ENCODE measurements around the gene RGS6.

Gene RGS6

DNA sequence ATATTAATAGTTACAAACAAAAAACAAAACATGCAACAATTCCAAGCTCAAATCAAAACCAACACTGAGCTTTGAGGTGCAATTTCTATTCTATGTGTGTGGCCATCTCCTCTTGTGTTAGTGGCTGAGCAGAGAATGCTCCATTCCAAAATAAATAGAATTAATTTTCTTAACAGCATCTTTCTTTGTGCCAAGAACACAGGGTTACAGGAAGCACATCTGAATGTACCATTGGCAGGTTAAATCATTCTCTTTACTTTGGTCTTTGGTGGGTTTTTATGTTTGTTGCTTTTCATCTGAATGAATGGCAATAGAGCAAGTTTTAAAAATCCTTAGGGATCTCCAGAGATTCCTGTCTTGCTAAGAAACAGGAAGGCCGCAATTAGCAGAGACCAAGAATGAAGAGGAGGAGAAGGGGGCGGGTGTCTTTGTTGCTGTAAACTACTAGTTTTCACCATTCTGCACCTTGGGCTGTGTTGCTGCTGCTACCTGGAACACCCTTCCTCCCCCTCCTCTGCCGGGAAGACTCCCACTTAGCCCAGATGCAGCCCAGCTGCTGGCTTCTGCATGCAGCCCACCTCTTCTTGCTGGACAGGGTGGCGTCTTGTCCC is 165.0 kb downstream of the RGS6 start:
- Histone ChIP-seq H3K27me3 (ENCODE audit: insufficient read depth, low read depth) (no peaks in the 10 kb centered on the region), H3K4me3 (IDR thresholded peaks at IDR 0.05; ENCODE audit: insufficient read depth, low read depth, low read length) (no peak overlapping the region), H2AFZ (ENCODE audit: low read depth) (no peak overlapping the region), H3K36me3 (ENCODE audit: insufficient read depth) (no peaks in the 10 kb centered on the region), H3K4me2 (no peak overlapping the region), H3K9ac (no peak overlapping the region), H3K79me2 (ENCODE audit: insufficient read depth, low read depth) (no peaks in the 10 kb centered on the region), H4K20me1 (ENCODE audit: insufficient read depth) (no peaks in the 10 kb centered on the region), H3K4me1 (ENCODE audit: low read depth, poor library complexity, severe bottlenecking) (no peaks in the 10 kb centered on the region), H3K27ac (no peak overlapping the region)
- TF ChIP-seq, protein P1, sequence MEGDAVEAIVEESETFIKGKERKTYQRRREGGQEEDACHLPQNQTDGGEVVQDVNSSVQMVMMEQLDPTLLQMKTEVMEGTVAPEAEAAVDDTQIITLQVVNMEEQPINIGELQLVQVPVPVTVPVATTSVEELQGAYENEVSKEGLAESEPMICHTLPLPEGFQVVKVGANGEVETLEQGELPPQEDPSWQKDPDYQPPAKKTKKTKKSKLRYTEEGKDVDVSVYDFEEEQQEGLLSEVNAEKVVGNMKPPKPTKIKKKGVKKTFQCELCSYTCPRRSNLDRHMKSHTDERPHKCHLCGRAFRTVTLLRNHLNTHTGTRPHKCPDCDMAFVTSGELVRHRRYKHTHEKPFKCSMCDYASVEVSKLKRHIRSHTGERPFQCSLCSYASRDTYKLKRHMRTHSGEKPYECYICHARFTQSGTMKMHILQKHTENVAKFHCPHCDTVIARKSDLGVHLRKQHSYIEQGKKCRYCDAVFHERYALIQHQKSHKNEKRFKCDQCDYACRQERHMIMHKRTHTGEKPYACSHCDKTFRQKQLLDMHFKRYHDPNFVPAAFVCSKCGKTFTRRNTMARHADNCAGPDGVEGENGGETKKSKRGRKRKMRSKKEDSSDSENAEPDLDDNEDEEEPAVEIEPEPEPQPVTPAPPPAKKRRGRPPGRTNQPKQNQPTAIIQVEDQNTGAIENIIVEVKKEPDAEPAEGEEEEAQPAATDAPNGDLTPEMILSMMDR (conservative IDR thresholded peaks at IDR 0.05; ENCODE audit: low read depth, low read length): no peak

GRCh38 chr14:72098210-72098609 is 166.0 kb downstream of the RGS6 start:
- TF ChIP-seq, protein P1 (conservative IDR thresholded peaks at IDR 0.05; ENCODE audit: low read depth, low read length): no peak

GRCh38 chr14:72099566-72099965 is 167.3 kb downstream of the RGS6 start:
- Histone ChIP-seq H3K4me2 (no peak overlapping the region), H3K27ac (no peak overlapping the region), H3K9ac (no peak overlapping the region), H2AFZ (ENCODE audit: low read depth) (no peak overlapping the region), H4K20me1 (ENCODE audit: insufficient read depth) (no peaks in the 10 kb centered on the region), H3K4me1 (ENCODE audit: low read depth, poor library complexity, severe bottlenecking) (no peaks in the 10 kb centered on the region), H3K4me3 (IDR thresholded peaks at IDR 0.05; ENCODE audit: insufficient read depth, low read depth, low read length) (no peak overlapping the region), H3K79me2 (ENCODE audit: insufficient read depth, low read depth) (no peaks in the 10 kb centered on the region), H3K27me3 (ENCODE audit: insufficient read depth, low read depth) (no peaks in the 10 kb centered on the region), H3K36me3 (ENCODE audit: insufficient read depth) (no peaks in the 10 kb centered on the region)
- TF ChIP-seq, protein P1 (conservative IDR thresholded peaks at IDR 0.05; ENCODE audit: low read depth, low read length): no peak

More at GRCh38 chr14:72098210-72098609, 166.0 kb downstream of the RGS6 start:
- Histone ChIP-seq H3K27me3 (ENCODE audit: insufficient read depth, low read depth) (no peaks in the 10 kb centered on the region), H3K4me3 (IDR thresholded peaks at IDR 0.05; ENCODE audit: insufficient read depth, low read depth, low read length) (no peak overlapping the region), H3K9ac (no peak overlapping the region), H2AFZ (ENCODE audit: low read depth) (no peak overlapping the region), H3K79me2 (ENCODE audit: insufficient read depth, low read depth) (no peaks in the 10 kb centered on the region), H3K4me2 (no peak overlapping the region), H3K4me1 (ENCODE audit: low read depth, poor library complexity, severe bottlenecking) (no peaks in the 10 kb centered on the region), H4K20me1 (ENCODE audit: insufficient read depth) (no peaks in the 10 kb centered on the region), H3K27ac (no peak overlapping the region), H3K36me3 (ENCODE audit: insufficient read depth) (no peaks in the 10 kb centered on the region)

DNA sequence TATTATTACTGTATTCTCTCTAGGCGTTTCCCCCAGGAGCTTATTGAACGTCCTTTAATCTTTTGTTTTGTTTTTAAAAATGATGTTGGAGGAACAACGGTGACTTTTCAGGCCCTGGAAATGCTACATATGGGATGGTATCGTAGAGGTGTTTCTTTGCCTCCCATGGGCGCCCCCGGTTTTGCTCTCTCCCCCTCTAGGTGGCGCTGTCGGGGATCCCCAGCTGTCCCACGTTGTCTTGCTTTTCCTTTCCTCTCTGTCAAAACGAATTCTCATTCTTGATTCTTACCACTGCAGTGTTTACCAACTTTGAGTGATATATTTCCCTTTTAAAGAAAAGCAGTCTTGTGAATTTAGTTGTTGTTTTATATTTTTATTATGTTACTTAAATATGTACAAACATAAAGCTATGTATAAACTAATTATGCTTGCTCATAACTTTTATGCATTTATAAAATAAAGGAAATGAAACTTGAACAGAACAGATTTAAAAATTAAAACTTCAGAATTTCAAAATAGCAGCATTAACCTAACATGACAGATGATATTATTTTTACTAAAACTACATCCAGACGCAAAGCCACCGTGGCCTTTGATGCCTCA is 171.9 kb downstream of the RGS6 start:
- TF ChIP-seq, protein P1 (conservative IDR thresholded peaks at IDR 0.05; ENCODE audit: low read depth, low read length): peak; percentile 51
- no peak overlapping the region for H3K27ac ChIP-seq
- no peaks in the 10 kb centered on the region for H3K36me3 ChIP-seq (ENCODE audit: insufficient read depth)
- H4K20me1 ChIP-seq (ENCODE audit: insufficient read depth): no peaks in the 10 kb centered on the region
- no peaks in the 10 kb centered on the region for H3K27me3 ChIP-seq (ENCODE audit: insufficient read depth, low read depth)
- no peak overlapping the region for H3K9ac ChIP-seq
- H3K4me1 ChIP-seq (ENCODE audit: low read depth, poor library complexity, severe bottlenecking): no peaks in the 10 kb centered on the region
- H3K4me3 ChIP-seq (IDR thresholded peaks at IDR 0.05; ENCODE audit: insufficient read depth, low read depth, low read length): no peak overlapping the region
- H3K4me2 ChIP-seq: no peak overlapping the region
- no peak overlapping the region for H2AFZ ChIP-seq (ENCODE audit: low read depth)
- no peaks in the 10 kb centered on the region for H3K79me2 ChIP-seq (ENCODE audit: insufficient read depth, low read depth)
